Stimulated activated CD8-positive, alpha-beta memory T cell treated with anti-CD3 and anti-CD28 coated beads, Interleukin-12 subunit alpha, Interleukin-12 subunit beta, amount 100 ng/mL, for 1 hour (primary cell): Measurements from ENCODE around the gene ZNF644.
A peak's percentile ranks its signal among the peaks of the same experiment; 100 is the strongest.
"Not testable (repeated sequence)": the region's sequence is repeated elsewhere in the genome, so short reads cannot be mapped to it uniquely, and the experiment has no call there.

ENCODE experiments used
- DNase-seq: peaks from one replicate; pipeline ENCODE4 v3.0.0-alpha.2; 2020; ENCODE audit warnings: low read depth

The ZNF644 gene

DNA sequence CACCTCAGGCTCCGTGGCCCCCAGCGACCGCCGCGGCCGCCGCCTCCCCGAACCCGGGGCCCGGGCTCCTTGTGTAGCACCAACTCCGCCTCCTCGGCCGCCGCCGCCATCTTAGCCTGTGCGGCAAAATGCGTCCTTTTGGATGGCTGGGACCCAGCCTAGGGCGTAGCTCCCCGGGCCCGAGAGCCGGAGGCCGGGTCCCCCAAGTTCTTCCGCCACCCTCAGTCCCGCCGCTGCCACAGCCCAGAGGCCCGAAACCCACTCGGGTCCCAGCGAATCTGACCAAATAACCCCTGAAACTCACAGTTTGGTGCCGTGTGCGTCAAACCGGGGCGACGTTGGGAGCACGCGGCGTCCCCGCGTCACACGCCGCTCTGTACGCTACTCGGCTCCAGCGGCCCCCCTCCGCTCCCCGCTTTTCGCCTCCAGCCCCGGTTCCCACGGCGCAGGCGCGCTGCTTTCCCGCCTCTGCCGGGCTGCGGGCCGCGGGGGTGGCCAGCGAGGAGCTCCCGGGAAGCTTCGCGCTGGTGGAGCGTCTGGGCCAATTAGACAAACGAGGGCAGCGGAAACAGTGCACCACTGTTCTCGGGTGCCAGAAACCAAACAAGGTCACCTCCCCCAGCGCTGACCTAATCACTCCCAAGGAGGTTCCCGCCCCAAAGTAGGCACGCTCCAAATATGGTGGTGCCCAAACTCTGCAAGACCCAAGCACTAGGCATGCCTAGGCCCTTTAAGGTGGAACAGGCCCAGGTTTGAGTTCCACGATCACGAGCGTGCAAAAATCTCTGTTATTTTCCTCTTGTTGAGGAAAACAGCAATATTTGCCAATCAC, at the start of gene ZNF644:
Gene ZNF644, minus strand, starts transcription at position 350 of the 832 bp plus-strand sequence. CDS start 39,682 bp downstream, outside the sequence.
- DNase-seq = peak; percentile 82

DNA sequence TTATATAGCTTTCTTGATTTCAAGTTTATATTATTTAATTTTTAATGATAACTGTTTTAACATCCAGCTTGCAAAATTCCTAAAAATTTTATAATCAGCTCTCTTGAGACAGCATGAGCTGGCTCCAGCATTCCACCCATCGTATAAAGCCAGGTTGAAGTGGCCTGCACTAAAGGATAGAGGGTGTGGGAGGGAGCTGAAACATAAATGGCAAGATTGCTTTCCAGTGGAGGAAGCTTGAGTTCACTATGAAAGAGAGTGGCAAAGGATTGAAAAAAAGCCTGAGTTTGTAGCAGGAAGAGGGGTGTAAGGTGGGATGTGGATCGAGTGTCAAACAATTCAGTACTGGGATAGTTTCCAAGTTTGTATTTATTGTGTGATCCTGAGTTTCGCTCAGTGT, 48.5 kb upstream of the ZNF644 start:
- no peak for DNase-seq

DNA sequence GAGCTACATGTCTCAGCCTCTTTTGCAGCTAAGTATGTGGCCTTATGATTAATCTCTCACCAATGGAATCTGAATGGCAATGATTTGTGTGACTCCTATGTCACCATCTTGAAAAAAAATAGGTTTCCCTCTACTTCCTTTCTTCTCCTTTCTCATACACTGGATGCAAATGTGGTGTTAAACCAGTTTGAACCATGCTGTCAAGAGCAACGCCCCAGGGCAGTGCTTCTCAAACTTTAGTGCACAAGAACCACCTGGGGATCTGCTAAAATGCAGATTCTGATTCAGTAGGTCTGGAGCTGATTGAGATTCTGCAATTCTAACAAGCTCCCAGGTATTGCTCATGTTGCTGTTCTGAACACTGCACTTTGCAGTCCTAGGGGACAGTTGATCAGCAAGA, 44.7 kb upstream of the ZNF644 start:
- no peak for DNase-seq

- no peak for DNase-seq
These were observed 43.5 kb upstream of the ZNF644 start for GRCh38 chr1:91065337-91065736.

DNA sequence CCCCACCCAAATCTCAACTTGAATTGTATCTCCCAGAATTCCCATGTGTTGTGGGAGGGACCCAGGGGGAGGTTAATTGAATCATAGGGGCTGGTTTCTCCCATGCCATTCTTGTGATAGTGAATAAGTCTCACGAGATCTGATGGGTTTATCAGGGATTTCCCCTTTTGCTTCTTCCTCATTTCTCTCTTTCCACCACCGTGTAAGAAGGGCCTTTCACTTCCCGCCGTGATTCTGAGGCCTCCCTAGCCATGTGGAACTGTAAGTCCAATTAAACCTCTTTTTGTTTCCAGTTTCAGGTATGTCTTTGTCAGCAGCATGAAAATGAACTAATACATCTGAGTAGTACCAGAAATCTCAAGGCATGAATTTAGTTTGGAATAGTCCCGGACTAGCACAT, 41.6 kb upstream of the ZNF644 start:
- not testable (repeated sequence) for DNase-seq

GRCh38 chr1:91059157-91059556, 37.3 kb upstream of the ZNF644 start:
- no peak for DNase-seq

DNA sequence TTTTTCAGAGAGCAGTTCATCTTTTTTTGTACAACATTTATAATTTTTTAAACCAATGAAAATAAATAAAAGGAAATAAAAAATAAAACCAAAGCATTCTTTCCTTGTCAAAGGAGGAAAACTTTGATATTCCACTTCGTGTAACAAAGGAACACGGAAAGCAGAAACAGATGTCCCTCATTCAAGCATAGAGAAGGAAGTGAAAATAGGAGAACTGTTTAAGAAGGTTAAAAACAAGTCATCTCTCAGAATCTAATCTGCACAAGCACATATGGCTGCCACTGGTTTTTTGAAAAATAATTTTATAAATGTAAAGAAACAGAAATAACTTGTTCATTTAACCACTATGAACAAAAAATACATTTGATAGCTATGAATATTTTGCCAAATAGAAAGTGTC, 35.9 kb upstream of the ZNF644 start:
- no peak for DNase-seq

GRCh38 chr1:91054780-91055481, 33.1 kb upstream of the ZNF644 start:
- DNase-seq = no peak

- no peak for DNase-seq
These were observed 31.8 kb upstream of the ZNF644 start for GRCh38 chr1:91053630-91054029.

DNA sequence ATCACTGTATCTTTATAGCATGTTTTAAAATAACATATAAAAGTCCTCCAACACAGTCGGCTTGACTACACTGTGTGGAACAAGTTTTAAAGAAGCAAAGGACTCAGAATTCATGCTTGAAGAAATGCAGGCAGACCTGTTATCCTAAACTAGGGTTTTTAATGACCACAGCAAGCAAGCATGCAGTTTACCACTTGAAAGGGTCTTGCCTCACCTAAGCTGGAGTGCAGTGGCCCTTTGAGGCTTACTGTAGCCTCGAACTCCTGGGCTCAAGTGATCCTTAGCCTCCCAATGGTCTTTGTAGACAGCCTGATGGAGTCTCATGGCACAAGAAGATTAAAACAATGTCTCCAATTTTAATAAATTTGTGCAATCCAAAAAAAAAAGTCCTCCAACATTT, 27.7 kb upstream of the ZNF644 start:
- DNase-seq = not testable (repeated sequence)

- DNase-seq = no peak
These were observed 24.9 kb upstream of the ZNF644 start for GRCh38 chr1:91046766-91047165.

DNA sequence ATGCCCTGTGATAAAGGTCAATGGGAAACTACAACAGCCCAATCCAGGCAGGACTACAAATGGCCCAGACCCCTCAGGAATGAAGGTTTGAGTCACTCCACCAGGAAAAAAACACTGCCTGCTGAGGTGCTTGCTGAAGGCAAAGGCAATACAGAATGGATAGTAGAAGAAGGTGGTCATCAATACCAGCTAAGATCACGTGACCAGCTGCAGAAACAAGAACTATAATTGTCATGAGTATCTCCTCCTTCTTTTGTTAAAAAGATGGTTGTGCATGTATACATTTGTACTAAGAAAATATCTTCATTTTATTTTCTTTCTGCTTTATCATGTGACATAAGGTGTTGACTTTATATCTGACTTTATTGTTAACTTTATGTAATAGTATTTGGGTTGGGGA, 23.4 kb upstream of the ZNF644 start:
- DNase-seq = no peak

DNA sequence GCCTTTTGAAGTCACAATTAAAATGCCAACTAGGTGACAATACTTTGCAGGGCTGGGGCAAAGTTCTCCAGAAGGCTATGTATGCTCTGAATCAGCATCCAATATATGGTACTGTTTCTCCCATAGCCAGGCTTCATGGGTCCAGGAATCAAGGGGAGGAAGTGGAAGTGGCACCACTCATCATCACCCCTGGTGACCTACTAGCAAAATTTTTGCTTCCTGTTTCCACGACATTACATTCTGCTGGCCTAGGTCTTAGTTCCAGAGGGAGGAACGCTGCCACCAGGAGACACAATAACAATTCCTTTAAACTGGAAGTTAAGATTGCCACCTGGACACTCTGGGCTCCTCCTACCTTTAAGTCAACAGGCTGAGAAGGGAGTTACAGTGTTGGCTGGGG, 22.9 kb upstream of the ZNF644 start:
- not testable (repeated sequence) for DNase-seq

DNA sequence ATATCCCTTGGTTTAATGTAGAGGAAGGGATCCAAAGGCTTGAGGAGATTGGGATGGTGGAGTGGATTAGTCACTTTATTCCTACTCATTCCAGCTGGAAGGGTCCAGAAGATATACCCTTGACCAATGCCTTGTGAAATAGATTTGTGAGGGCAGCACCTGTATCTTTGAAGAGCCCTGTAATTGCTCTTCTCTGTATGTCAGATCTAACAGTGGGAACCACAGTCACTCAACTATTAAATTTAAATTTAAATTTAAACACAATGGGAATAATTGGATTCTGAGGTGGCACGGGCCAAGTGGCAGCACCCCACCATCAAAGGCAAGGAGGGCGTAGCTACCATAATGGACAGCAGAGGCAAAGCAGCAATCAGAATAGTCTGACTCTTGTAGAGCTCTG, 20.5 kb upstream of the ZNF644 start:
- DNase-seq = not testable (repeated sequence)

- no peak for DNase-seq
These were observed 16.7 kb upstream of the ZNF644 start for GRCh38 chr1:91038582-91038981.

- DNase-seq = no peak
These were observed 15.3 kb upstream of the ZNF644 start for GRCh38 chr1:91036894-91037829.

DNA sequence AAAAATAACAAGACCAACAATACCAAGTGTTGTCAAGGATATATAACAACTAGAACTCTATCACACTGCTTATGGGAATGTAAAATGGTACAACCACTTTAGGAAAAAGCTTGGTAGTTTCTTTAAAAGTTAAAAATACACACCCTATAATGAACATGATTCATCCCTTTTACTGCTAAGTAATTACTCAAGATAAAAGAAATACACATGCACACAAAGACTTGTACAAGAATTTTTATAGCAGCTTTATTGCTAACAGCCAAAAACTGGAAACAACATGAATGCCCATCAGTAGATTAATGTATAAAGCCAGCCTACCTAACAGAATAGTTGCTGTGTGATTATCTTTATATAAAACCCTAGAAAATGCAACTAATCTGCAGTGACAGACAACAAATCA, 10.5 kb upstream of the ZNF644 start:
- DNase-seq = no peak

DNA sequence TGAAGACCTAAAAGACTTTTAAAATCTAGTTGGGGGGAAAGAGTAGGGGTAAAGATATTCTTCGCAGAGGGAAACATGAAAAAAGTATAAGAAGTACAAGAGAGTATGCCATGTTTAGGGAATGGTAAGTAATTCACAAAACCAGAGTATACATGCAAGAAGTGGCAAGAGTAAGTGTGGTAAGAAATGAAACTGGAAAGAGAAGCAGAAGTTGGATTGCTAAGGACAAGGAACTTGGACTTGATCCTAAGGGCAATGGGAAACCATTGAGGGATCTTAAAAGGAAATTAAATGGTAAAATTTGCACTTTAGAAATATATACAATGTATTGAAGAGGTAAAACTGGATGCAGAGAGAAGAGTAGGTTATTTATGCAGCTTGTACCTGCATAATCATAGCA, 9.2 kb upstream of the ZNF644 start:
- no peak for DNase-seq

DNA sequence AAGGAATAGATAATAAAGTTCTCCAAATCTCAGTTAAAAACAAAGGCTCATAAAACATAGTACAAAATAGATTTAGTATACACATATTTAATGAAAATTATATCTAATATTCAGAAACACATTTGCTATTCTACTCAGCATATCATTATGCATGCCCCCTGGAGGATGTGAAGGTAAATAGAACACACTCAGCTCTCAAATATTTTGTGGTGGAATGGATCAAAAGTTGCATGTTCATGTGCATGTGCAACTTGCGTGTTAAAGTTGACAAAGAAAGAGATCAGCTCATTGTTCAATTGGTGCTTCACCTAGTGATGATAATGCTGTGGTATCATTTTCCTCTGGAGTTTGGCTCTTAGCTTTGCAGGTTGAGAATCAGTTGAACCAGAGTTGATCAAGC, 4.9 kb upstream of the ZNF644 start:
- no peak for DNase-seq

DNA sequence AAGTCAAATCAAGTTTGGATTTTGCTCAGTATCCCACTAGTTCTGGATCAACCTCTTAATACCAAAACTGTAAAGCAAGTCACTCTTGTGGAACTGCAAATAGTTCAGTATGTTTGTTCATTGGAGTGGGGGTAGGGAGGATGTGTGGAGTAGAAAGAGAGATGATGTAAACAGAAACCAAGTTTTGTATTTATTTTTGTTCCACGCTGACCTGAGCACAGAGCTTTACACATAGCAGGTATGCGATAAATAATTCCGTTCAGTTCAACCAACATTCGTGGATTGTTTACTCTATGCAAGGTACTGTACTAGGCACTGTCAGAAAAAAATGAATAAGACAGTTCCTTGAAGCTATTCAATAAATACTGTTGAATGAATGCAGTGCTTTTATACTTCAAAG, 4.5 kb upstream of the ZNF644 start:
- no peak for DNase-seq

GRCh38 chr1:91024481-91025119, 2.8 kb upstream of the ZNF644 start:
- no peak for DNase-seq

DNA sequence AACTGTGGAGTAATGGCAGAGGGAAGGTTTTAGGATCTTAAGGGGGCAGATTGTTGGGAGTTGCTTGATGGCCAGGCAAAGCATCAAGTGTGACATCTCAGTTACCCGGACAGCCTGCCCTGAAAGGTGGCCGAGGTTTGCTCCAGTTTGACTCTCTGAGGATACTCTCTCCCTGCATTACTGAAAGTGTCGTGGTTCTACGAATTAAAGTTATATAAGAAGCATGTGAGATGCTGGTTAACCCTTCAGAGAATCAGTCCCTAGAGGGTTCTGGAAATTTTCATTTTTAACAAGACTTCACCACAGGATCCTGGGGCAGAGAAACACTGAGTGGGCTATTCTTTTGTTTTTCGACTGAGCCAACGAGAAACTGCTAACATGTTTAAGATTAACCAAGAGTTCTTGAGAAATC, 689 bp upstream of the ZNF644 start:
- no peak for DNase-seq
